Naive thymus-derived CD4-positive, alpha-beta T cell (primary cell): ENCODE data around the gene BRPF1. TPM values are rescaled to one million over a fixed set of nuclear protein-coding genes. Genes with fewer than 3 reads are reported as not detected.

Experiments used
- ATAC-seq: fragments of 150-1000 bp; cut with Tn5 transposase; 2 replicates; pipeline ENCODE4 v1.10.0; 2021; ENCODE audit warnings: mild to moderate bottlenecking, moderate library complexity
- CTCF ChIA-PET: fragments of 350-600 bp; sonication (Branson Sonifier 250); formaldehyde crosslinking; loops from one replicate; lab custom pipeline; 2021; ENCODE audit warnings: antibody characterized with exemption; lab: Charles Lee
- POLR2A ChIA-PET: fragments of 350-600 bp; sonication (Branson Sonifier 250); formaldehyde crosslinking; loops from one replicate; lab custom pipeline; 2021; ENCODE audit warnings: antibody characterized with exemption, inconsistent platforms; lab: Charles Lee
- DNase-seq, 9 donors: peaks; one replicate each; pipeline versions ENCODE4 v3.0.0 to v3.0.0-alpha.2; 2020 to 2022; ENCODE audit warnings: mixed read lengths in 1 of 9
- H3K27ac ChIP-seq: one replicate; pipeline ENCODE4 v1.7.0; 2013; ENCODE audit warnings: mild to moderate bottlenecking, low read depth, low read length, moderate library complexity
- H3K27me3 ChIP-seq, 2 donors: one replicate each; pipeline ENCODE4 v1.7.0; 2013; ENCODE audit warnings: low read length in 2 of 2, mild to moderate bottlenecking in 2 of 2, moderate library complexity in 2 of 2; ENCODE audit not compliant: control insufficient read depth in 2 of 2, insufficient read depth in 2 of 2
- H3K36me3 ChIP-seq, 3 experiments: 1 replicate in 2 of 3; 2 replicates in 1 of 3; pipeline ENCODE4 v1.7.0; 2013; ENCODE audit warnings: low read length in 3 of 3, mild to moderate bottlenecking in 3 of 3, moderate library complexity in 1 of 3; ENCODE audit not compliant: insufficient read depth in 3 of 3, control insufficient read depth in 2 of 3
- H3K4me1 ChIP-seq, 2 donors: one replicate each; pipeline ENCODE4 v1.7.0; 2013; ENCODE audit warnings: low read length in 2 of 2, mild to moderate bottlenecking in 2 of 2, moderate library complexity in 1 of 2; ENCODE audit not compliant: control insufficient read depth in 2 of 2, insufficient read depth in 2 of 2
- H3K4me3 ChIP-seq: 2 replicates; pipeline ENCODE4 v1.7.0; 2013; ENCODE audit warnings: mild to moderate bottlenecking, low read length
- H3K9me3 ChIP-seq, 3 experiments: 1 replicate in 2 of 3; 2 replicates in 1 of 3; pipeline ENCODE4 v1.7.0; 2013; ENCODE audit warnings: low read length in 3 of 3; ENCODE audit not compliant: control insufficient read depth in 2 of 3
- H3K27ac Mint-ChIP-seq, 9 donors: one replicate each; pipeline ENCODE4 v1.8.0; 2020 to 2022; ENCODE audit warnings: mixed read lengths in 9 of 9, mild to moderate bottlenecking in 8 of 9, moderate library complexity in 5 of 9, inconsistent platforms in 2 of 9
- H3K27me3 Mint-ChIP-seq, 5 donors: one replicate each; pipeline ENCODE4 v1.8.0; 2021 to 2022; ENCODE audit warnings: mixed read lengths in 5 of 5, mild to moderate bottlenecking in 1 of 5
- H3K36me3 Mint-ChIP-seq, 5 donors: one replicate each; pipeline ENCODE4 v1.8.0; 2020 to 2022; ENCODE audit warnings: mixed read lengths in 5 of 5, mild to moderate bottlenecking in 3 of 5, inconsistent platforms in 1 of 5
- H3K4me1 Mint-ChIP-seq, 7 donors: one replicate each; pipeline ENCODE4 v1.8.0; 2020 to 2022; ENCODE audit warnings: mixed read lengths in 7 of 7, mild to moderate bottlenecking in 3 of 7, inconsistent platforms in 1 of 7
- H3K4me3 Mint-ChIP-seq, 10 donors: one replicate each; pipeline ENCODE4 v1.8.0; 2020 to 2022; ENCODE audit warnings: mild to moderate bottlenecking in 10 of 10, mixed read lengths in 10 of 10, moderate library complexity in 6 of 10, inconsistent platforms in 2 of 10
- H3K9me3 Mint-ChIP-seq, 11 donors: one replicate each; pipeline ENCODE4 v1.8.0; 2020 to 2022; ENCODE audit warnings: mixed read lengths in 11 of 11, mild to moderate bottlenecking in 4 of 11, inconsistent platforms in 1 of 11, moderate library complexity in 1 of 11
- intact Hi-C, 2 donors: fragments of 100-400 bp; cut with micrococcal nuclease; formaldehyde crosslinking; loops; one replicate each; pipeline ENCODE4 v1.15.1; 2023
- polyA plus RNA-seq, 2 donors: library from polyadenylated mRNA; unstranded; fragments of 300-500 nt; fragmentation: Illumina TruSeq; gene quantifications; one replicate each; pipeline ENCODE4 v1.2.3, GENCODE V29; 2021
- total RNA-seq, 6 experiments: library from RNA in 5 of 6; stranded (reverse) in 5 of 6; gene quantifications; 1 replicate in 5 of 6; 2 replicates in 1 of 6; pipeline ENCODE4 v1.2.3 and lab custom pipeline; 2021 to 2026

Gene BRPF1
- total and polyA plus RNA-seq, 7 experiments from 2014 or later, result 9.2 to 42.4 (median 33.1) TPM

- peaks cover 6 to 33% (median 15%) of the 10 kb centered on the region in 5 donors for H3K27me3 Mint-ChIP-seq
- ChIA-PET CTCF (no interaction called here), POLR2A (interaction anchor here (0.9 kb wide), 1 partner anchor 11 kb away, joined by 3 read pairs; no protein-coding TSS in a partner anchor)
- peaks cover 0 to 6% (median under 1%) of the 10 kb centered on the region in 7 donors for H3K4me1 Mint-ChIP-seq
- Histone ChIP-seq H3K27me3 (no peaks in the 10 kb centered on the region), H3K4me3 (no peak overlapping the region), H3K27ac (no peak overlapping the region), H3K36me3 (no peaks in the 10 kb centered on the region), H3K4me1 (no peaks in the 10 kb centered on the region), H3K9me3 (no peaks in the 10 kb centered on the region)
- intact Hi-C loops, result no loop called here
- DNase-seq (no peak), ATAC-seq (no peak)
- peaks cover 0 to 7% (median 2%) of the 10 kb centered on the region in 5 donors for H3K36me3 Mint-ChIP-seq
- peaks cover 0 to 4% (median 0%) of the 10 kb centered on the region in 11 donors for H3K9me3 Mint-ChIP-seq
- H3K4me3 Mint-ChIP-seq, result no peak overlapping the region
- H3K27ac Mint-ChIP-seq, result no peak overlapping the region
Measured at GRCh38 chr3:9710174-9710739, 21.3 kb upstream of the BRPF1 start.

DNA sequence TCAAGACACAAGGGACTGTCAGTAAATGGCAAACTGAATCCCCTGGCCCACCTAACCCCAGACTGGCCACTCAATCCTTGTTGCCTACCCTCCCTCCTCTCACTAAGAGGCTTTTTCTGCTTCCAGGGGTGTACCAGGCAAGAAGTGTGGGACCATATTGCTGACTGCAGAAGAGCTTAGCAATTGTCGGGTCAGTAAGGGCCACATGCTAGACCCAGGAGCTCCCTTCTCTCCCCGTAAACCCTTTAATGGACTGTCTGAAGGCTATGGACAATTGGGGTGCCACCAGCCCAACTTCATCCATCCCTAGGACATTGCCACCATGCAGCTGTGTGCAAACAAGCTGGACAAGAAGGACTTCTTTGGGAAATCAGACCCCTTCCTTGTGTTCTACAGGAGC is 19.1 kb upstream of the BRPF1 start:
- intact Hi-C loops, result no loop called here
- Histone ChIP-seq H3K4me1 (no peaks in the 10 kb centered on the region), H3K27me3 (no peaks in the 10 kb centered on the region), H3K9me3 (no peaks in the 10 kb centered on the region), H3K36me3 (no peaks in the 10 kb centered on the region), H3K27ac (no peak overlapping the region), H3K4me3 (no peak overlapping the region)
- ATAC-seq (no peak), DNase-seq (no peak)
- Mint-ChIP-seq H3K27me3 (peaks cover 0 to 15% (median 6%) of the 10 kb centered on the region in 5 donors), H3K36me3 (peaks cover 0 to 4% (median 0%) of the 10 kb centered on the region in 5 donors), H3K27ac (no peak overlapping the region), H3K4me1 (peaks cover 0 to 7% (median 6%) of the 10 kb centered on the region in 7 donors), H3K9me3 (peaks cover 0 to 4% (median 0%) of the 10 kb centered on the region in 11 donors), H3K4me3 (no peak overlapping the region)
- CTCF ChIA-PET, result no interaction called here
- POLR2A ChIA-PET, result no interaction called here

- H3K4me3 ChIP-seq, result no peak overlapping the region
- intact Hi-C loops, result no loop called here
- DNase-seq (no peak), ATAC-seq (no peak)
- ChIA-PET CTCF (no interaction called here), POLR2A (no interaction called here)
- H3K27ac ChIP-seq, result no peak overlapping the region
- no peaks in the 10 kb centered on the region for H3K36me3 ChIP-seq
- no peaks in the 10 kb centered on the region for H3K27me3 ChIP-seq
- Mint-ChIP-seq H3K4me1 (peaks cover 0 to 15% (median 12%) of the 10 kb centered on the region in 7 donors), H3K4me3 (no peak overlapping the region), H3K27ac (peak overlapping the region in 1 of 9 donors; percentile 30), H3K27me3 (peaks cover 0 to 16% (median 6%) of the 10 kb centered on the region in 5 donors), H3K9me3 (peaks cover 0 to 4% (median 0%) of the 10 kb centered on the region in 11 donors), H3K36me3 (peaks cover 0 to 3% (median 0%) of the 10 kb centered on the region in 5 donors)
- peaks cover 0 to 7% of the 10 kb centered on the region in 2 donors for H3K4me1 ChIP-seq
- H3K9me3 ChIP-seq, result no peaks in the 10 kb centered on the region
Measured at GRCh38 chr3:9713142-9713541, 18.4 kb upstream of the BRPF1 start.

- ChIA-PET CTCF (interaction anchor here (1.6 kb wide), 1 partner anchor 12 kb away, joined by 4 read pairs; no protein-coding TSS in a partner anchor), POLR2A (no interaction called here)
- Mint-ChIP-seq H3K27me3 (peaks cover 0 to 17% (median 6%) of the 10 kb centered on the region in 5 donors), H3K4me3 (no peak overlapping the region), H3K36me3 (no peaks in the 10 kb centered on the region), H3K27ac (no peak overlapping the region), H3K9me3 (peaks cover 0 to 4% (median 0%) of the 10 kb centered on the region in 11 donors), H3K4me1 (peaks cover 0 to 18% (median 17%) of the 10 kb centered on the region in 7 donors)
- ATAC-seq (no peak), DNase-seq (no peak)
- no peaks in the 10 kb centered on the region for H3K36me3 ChIP-seq
- no peaks in the 10 kb centered on the region for H3K9me3 ChIP-seq
- no peak overlapping the region for H3K4me3 ChIP-seq
- H3K27ac ChIP-seq, result no peak overlapping the region
- H3K4me1 ChIP-seq, result peaks cover 0 to 8% of the 10 kb centered on the region in 2 donors
- H3K27me3 ChIP-seq, result no peaks in the 10 kb centered on the region
- intact Hi-C loops, result no loop called here
Measured at GRCh38 chr3:9715136-9715535, 16.4 kb upstream of the BRPF1 start.

DNA sequence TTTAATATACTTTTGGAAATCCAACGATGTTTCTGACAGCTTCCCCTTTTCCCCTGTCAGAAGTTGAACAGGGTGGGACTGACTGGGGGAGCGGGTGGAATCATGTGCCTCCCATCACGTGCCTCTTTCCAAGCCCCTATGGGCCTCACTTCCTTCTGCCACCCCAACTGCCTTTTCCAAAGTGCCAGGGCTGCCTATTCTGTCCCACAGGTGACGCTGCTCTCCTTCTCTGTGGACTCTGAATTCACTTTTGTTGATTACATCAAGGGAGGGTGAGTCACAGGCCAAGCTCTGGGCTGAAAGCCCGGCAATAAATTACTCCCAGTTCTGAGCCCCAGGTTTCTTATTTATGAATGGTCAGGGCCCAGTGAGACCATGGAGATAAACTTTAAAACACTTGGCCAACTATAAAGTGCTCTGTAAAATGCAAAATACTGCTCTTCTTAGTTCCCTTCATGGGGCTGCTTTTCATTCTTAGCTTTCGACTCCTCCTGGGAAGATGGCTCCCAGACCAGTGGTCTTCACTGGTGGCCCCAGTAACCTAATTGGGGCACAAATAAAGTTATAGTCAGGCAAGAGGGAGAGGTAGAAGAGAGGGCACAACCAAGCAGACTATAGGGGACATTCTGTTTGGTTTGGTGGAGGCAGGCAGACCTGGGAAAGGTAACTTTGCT is 15.6 kb upstream of the BRPF1 start:
- peak; percentile 90 for ATAC-seq
- Mint-ChIP-seq H3K9me3 (peaks cover 0 to 4% (median 0%) of the 10 kb centered on the region in 11 donors), H3K36me3 (no peaks in the 10 kb centered on the region), H3K4me3 (no peak overlapping the region), H3K4me1 (peaks cover 0 to 18% (median 17%) of the 10 kb centered on the region in 7 donors), H3K27me3 (peaks cover 0 to 15% (median 6%) of the 10 kb centered on the region in 5 donors), H3K27ac (peak overlapping the region in 1 of 9 donors; percentile 70)
- Histone ChIP-seq H3K4me1 (peaks cover 0 to 8% of the 10 kb centered on the region in 2 donors), H3K27ac (no peak overlapping the region), H3K36me3 (no peaks in the 10 kb centered on the region), H3K4me3 (no peak overlapping the region), H3K27me3 (no peaks in the 10 kb centered on the region), H3K9me3 (no peaks in the 10 kb centered on the region)
- POLR2A ChIA-PET, result no interaction called here
- CTCF ChIA-PET, result interaction anchor here (1.6 kb wide), 1 partner anchor 11 kb away, joined by 4 read pairs; no protein-coding TSS in a partner anchor
- peak in 1 of 9 donors; percentile 18 for DNase-seq
- intact Hi-C loops, result no loop called here

GRCh38 chr3:9716801-9717555 is 14.6 kb upstream of the BRPF1 start:
- POLR2A ChIA-PET, result no interaction called here
- intact Hi-C loops, result no loop called here

More at GRCh38 chr3:9716801-9717555, 14.6 kb upstream of the BRPF1 start:
- H3K27me3 Mint-ChIP-seq, result peaks cover 0 to 17% (median 6%) of the 10 kb centered on the region in 5 donors
- H3K36me3 ChIP-seq, result no peaks in the 10 kb centered on the region
- peaks cover 0 to 18% (median 17%) of the 10 kb centered on the region in 7 donors for H3K4me1 Mint-ChIP-seq
- H3K27ac Mint-ChIP-seq, result no peak overlapping the region
- peaks cover 0 to 4% (median 0%) of the 10 kb centered on the region in 11 donors for H3K9me3 Mint-ChIP-seq
- H3K4me3 Mint-ChIP-seq, result peak overlapping the region in 1 of 10 donors; percentile 7
- H3K27ac ChIP-seq, result no peak overlapping the region
- no peak for DNase-seq
- ATAC-seq, result no peak
- H3K36me3 Mint-ChIP-seq, result no peaks in the 10 kb centered on the region
- H3K4me1 ChIP-seq, result peaks cover 0 to 8% of the 10 kb centered on the region in 2 donors
- no peaks in the 10 kb centered on the region for H3K9me3 ChIP-seq
- no peaks in the 10 kb centered on the region for H3K27me3 ChIP-seq
- CTCF ChIA-PET, result interaction anchor here (1.5 kb wide), 1 partner anchor 13 kb away, joined by 3 read pairs; no protein-coding TSS in a partner anchor
- no peak overlapping the region for H3K4me3 ChIP-seq
